KMS-11 (cell line): Measurements from ENCODE around the gene FBXO8.

Source experiments
- H2AFZ ChIP-seq: fragments of 200-600 bp; sonication (generic); 2 replicates; pipeline ENCODE4 v1.6.1; 2016; ENCODE audit warnings: antibody characterized with exemption, mixed run types, low read depth
- H3K27ac ChIP-seq: fragments of 200-600 bp; sonication (generic); 2 replicates; pipeline ENCODE4 v1.6.1; 2016; ENCODE audit warnings: mild to moderate bottlenecking, mixed run types
- H3K27me3 ChIP-seq: fragments of 200-600 bp; sonication (generic); 2 replicates; pipeline ENCODE4 v1.6.1; 2017; ENCODE audit warnings: mild to moderate bottlenecking, low read depth, mixed run types, moderate library complexity; ENCODE audit not compliant: insufficient read depth
- H3K36me3 ChIP-seq: fragments of 200-600 bp; sonication (generic); 2 replicates; pipeline ENCODE4 v1.6.1; 2017; ENCODE audit warnings: mild to moderate bottlenecking, mixed run types; ENCODE audit not compliant: insufficient read depth
- H3K4me1 ChIP-seq: fragments of 200-600 bp; sonication (generic); 2 replicates; pipeline ENCODE4 v1.6.1; 2016; ENCODE audit warnings: mild to moderate bottlenecking, low read depth, mixed run types; ENCODE audit not compliant: poor library complexity, severe bottlenecking
- H3K4me2 ChIP-seq: fragments of 200-600 bp; sonication (generic); 2 replicates; pipeline ENCODE4 v1.7.0; 2016; ENCODE audit warnings: mild to moderate bottlenecking, mixed run types
- H3K4me3 ChIP-seq: fragments of 200-600 bp; sonication (generic); IDR thresholded peaks from 2 replicates; pipeline ENCODE4 v1.6.1; 2017; ENCODE audit warnings: low read depth, low read length, mixed read lengths; ENCODE audit not compliant: insufficient read depth
- H3K79me2 ChIP-seq: fragments of 200-600 bp; sonication (generic); 2 replicates; pipeline ENCODE4 v1.6.1; 2016; ENCODE audit warnings: low read depth, mixed run types; ENCODE audit not compliant: insufficient read depth
- H3K9ac ChIP-seq: fragments of 200-600 bp; sonication (generic); 2 replicates; pipeline ENCODE4 v1.6.1; 2016; ENCODE audit warnings: mild to moderate bottlenecking, mixed run types
- H4K20me1 ChIP-seq: fragments of 200-600 bp; sonication (generic); 2 replicates; pipeline ENCODE4 v1.6.1; 2016; ENCODE audit warnings: mild to moderate bottlenecking, mixed run types; ENCODE audit not compliant: insufficient read depth
- CTCF ChIP-seq: fragments of 200-600 bp; sonication (generic); conservative IDR thresholded peaks from 2 replicates; pipeline ENCODE4 v1.6.1; 2017; ENCODE audit warnings: low read depth, mild to moderate bottlenecking, antibody characterized with exemption, low read length, moderate library complexity, mixed read lengths

Gene FBXO8

GRCh38 chr4:174277433-174277832 lies 6.0 kb downstream of the FBXO8 start:
- Histone ChIP-seq H3K9ac (no peak overlapping the region), H3K79me2 (peaks cover 31% of the 10 kb centered on the region; the same call in 1 of the 2 replicates), H3K4me3 (no peak overlapping the region), H3K27ac (no peak overlapping the region), H4K20me1 (no peaks in the 10 kb centered on the region), H2AFZ (no peak overlapping the region), H3K4me1 (peaks cover 34% of the 10 kb centered on the region), H3K4me2 (no peak overlapping the region), H3K36me3 (no peaks in the 10 kb centered on the region), H3K27me3 (no peaks in the 10 kb centered on the region)
- no peak for TF ChIP-seq CTCF

- no peaks in the 10 kb centered on the region for H3K36me3 ChIP-seq
- H3K27me3 ChIP-seq = no peaks in the 10 kb centered on the region
- H3K9ac ChIP-seq = no peak overlapping the region
- TF ChIP-seq CTCF = no peak
- no peak overlapping the region for H3K4me2 ChIP-seq
- no peak overlapping the region for H3K27ac ChIP-seq
- peaks cover 17% of the 10 kb centered on the region; the same call in 1 of the 2 replicates for H3K79me2 ChIP-seq
- H2AFZ ChIP-seq = no peak overlapping the region
- no peaks in the 10 kb centered on the region for H4K20me1 ChIP-seq
- H3K4me3 ChIP-seq = no peak overlapping the region
- H3K4me1 ChIP-seq = peaks cover 18% of the 10 kb centered on the region
Observed at GRCh38 chr4:174275101-174275500, 8.4 kb downstream of the FBXO8 start.

GRCh38 chr4:174274436-174274835 lies 9.0 kb downstream of the FBXO8 start:
- no peak overlapping the region for H3K4me2 ChIP-seq
- no peaks in the 10 kb centered on the region for H3K36me3 ChIP-seq
- H2AFZ ChIP-seq = no peak overlapping the region
- no peak overlapping the region for H3K27ac ChIP-seq
- H4K20me1 ChIP-seq = no peaks in the 10 kb centered on the region
- H3K4me1 ChIP-seq = peaks cover 18% of the 10 kb centered on the region
- H3K9ac ChIP-seq = no peak overlapping the region
- H3K4me3 ChIP-seq = no peak overlapping the region
- H3K27me3 ChIP-seq = no peaks in the 10 kb centered on the region
- no peak for TF ChIP-seq CTCF
- peaks cover 17% of the 10 kb centered on the region; the same call in 1 of the 2 replicates for H3K79me2 ChIP-seq

- H3K4me1 ChIP-seq = peaks cover 17% of the 10 kb centered on the region
- no peak for TF ChIP-seq CTCF
- H3K9ac ChIP-seq = no peak overlapping the region
- no peaks in the 10 kb centered on the region for H3K27me3 ChIP-seq
- no peak overlapping the region for H3K4me2 ChIP-seq
- peaks cover 11% of the 10 kb centered on the region; the same call in 1 of the 2 replicates for H3K79me2 ChIP-seq
- H3K27ac ChIP-seq = no peak overlapping the region
- no peak overlapping the region for H2AFZ ChIP-seq
- no peaks in the 10 kb centered on the region for H4K20me1 ChIP-seq
- no peak overlapping the region for H3K4me3 ChIP-seq
- no peaks in the 10 kb centered on the region for H3K36me3 ChIP-seq
Observed at GRCh38 chr4:174273930-174274329, 9.5 kb downstream of the FBXO8 start.
